KMS-11 (cell line): ENCODE data around the gene EPHA5.

ENCODE experiments used
- H2AFZ ChIP-seq: fragments of 200-600 bp; sonication (generic); 2 replicates; pipeline ENCODE4 v1.6.1; 2016; ENCODE audit warnings: antibody characterized with exemption, mixed run types, low read depth
- H3K27ac ChIP-seq: fragments of 200-600 bp; sonication (generic); 2 replicates; pipeline ENCODE4 v1.6.1; 2016; ENCODE audit warnings: mild to moderate bottlenecking, mixed run types
- H3K27me3 ChIP-seq: fragments of 200-600 bp; sonication (generic); 2 replicates; pipeline ENCODE4 v1.6.1; 2017; ENCODE audit warnings: mild to moderate bottlenecking, low read depth, mixed run types, moderate library complexity; ENCODE audit not compliant: insufficient read depth
- H3K36me3 ChIP-seq: fragments of 200-600 bp; sonication (generic); 2 replicates; pipeline ENCODE4 v1.6.1; 2017; ENCODE audit warnings: mild to moderate bottlenecking, mixed run types; ENCODE audit not compliant: insufficient read depth
- H3K4me1 ChIP-seq: fragments of 200-600 bp; sonication (generic); 2 replicates; pipeline ENCODE4 v1.6.1; 2016; ENCODE audit warnings: mild to moderate bottlenecking, low read depth, mixed run types; ENCODE audit not compliant: poor library complexity, severe bottlenecking
- H3K4me2 ChIP-seq: fragments of 200-600 bp; sonication (generic); 2 replicates; pipeline ENCODE4 v1.7.0; 2016; ENCODE audit warnings: mild to moderate bottlenecking, mixed run types
- H3K4me3 ChIP-seq: fragments of 200-600 bp; sonication (generic); IDR thresholded peaks from 2 replicates; pipeline ENCODE4 v1.6.1; 2017; ENCODE audit warnings: low read depth, low read length, mixed read lengths; ENCODE audit not compliant: insufficient read depth
- H3K79me2 ChIP-seq: fragments of 200-600 bp; sonication (generic); 2 replicates; pipeline ENCODE4 v1.6.1; 2016; ENCODE audit warnings: low read depth, mixed run types; ENCODE audit not compliant: insufficient read depth
- H3K9ac ChIP-seq: fragments of 200-600 bp; sonication (generic); 2 replicates; pipeline ENCODE4 v1.6.1; 2016; ENCODE audit warnings: mild to moderate bottlenecking, mixed run types
- H4K20me1 ChIP-seq: fragments of 200-600 bp; sonication (generic); 2 replicates; pipeline ENCODE4 v1.6.1; 2016; ENCODE audit warnings: mild to moderate bottlenecking, mixed run types; ENCODE audit not compliant: insufficient read depth
- CTCF ChIP-seq: fragments of 200-600 bp; sonication (generic); conservative IDR thresholded peaks from 2 replicates; pipeline ENCODE4 v1.6.1; 2017; ENCODE audit warnings: low read depth, mild to moderate bottlenecking, antibody characterized with exemption, low read length, moderate library complexity, mixed read lengths

EPHA5 gene

GRCh38 chr4:65502131-65502701, 168.1 kb downstream of the EPHA5 start:
- H3K79me2 ChIP-seq, result no peaks in the 10 kb centered on the region
- no peak overlapping the region for H2AFZ ChIP-seq
- H4K20me1 ChIP-seq, result no peaks in the 10 kb centered on the region
- no peak overlapping the region for H3K4me3 ChIP-seq
- H3K4me1 ChIP-seq, result no peaks in the 10 kb centered on the region
- no peaks in the 10 kb centered on the region for H3K27me3 ChIP-seq
- H3K9ac ChIP-seq, result no peak overlapping the region
- no peak for TF ChIP-seq CTCF
- no peaks in the 10 kb centered on the region for H3K36me3 ChIP-seq
- no peak overlapping the region for H3K27ac ChIP-seq
- no peak overlapping the region for H3K4me2 ChIP-seq

- H3K27me3 ChIP-seq, result no peaks in the 10 kb centered on the region
- H4K20me1 ChIP-seq, result no peaks in the 10 kb centered on the region
- H3K4me3 ChIP-seq, result no peak overlapping the region
- H3K36me3 ChIP-seq, result no peaks in the 10 kb centered on the region
- H3K4me2 ChIP-seq, result no peak overlapping the region
- H2AFZ ChIP-seq, result no peak overlapping the region
- H3K79me2 ChIP-seq, result no peaks in the 10 kb centered on the region
- no peaks in the 10 kb centered on the region for H3K4me1 ChIP-seq
- no peak for TF ChIP-seq CTCF
- no peak overlapping the region for H3K27ac ChIP-seq
- no peak overlapping the region for H3K9ac ChIP-seq
Observed at GRCh38 chr4:65498606-65499005, 171.7 kb downstream of the EPHA5 start.

GRCh38 chr4:65495439-65495838, 174.8 kb downstream of the EPHA5 start:
- Histone ChIP-seq H3K36me3 (no peaks in the 10 kb centered on the region), H4K20me1 (no peaks in the 10 kb centered on the region), H3K4me3 (no peak overlapping the region), H3K27me3 (no peaks in the 10 kb centered on the region), H3K9ac (no peak overlapping the region), H2AFZ (no peak overlapping the region), H3K4me2 (no peak overlapping the region), H3K79me2 (no peaks in the 10 kb centered on the region), H3K27ac (no peak overlapping the region), H3K4me1 (no peaks in the 10 kb centered on the region)
- TF ChIP-seq CTCF, result no peak

- no peak for TF ChIP-seq CTCF
- no peaks in the 10 kb centered on the region for H4K20me1 ChIP-seq
- no peak overlapping the region for H2AFZ ChIP-seq
- H3K4me2 ChIP-seq, result no peak overlapping the region
- H3K4me1 ChIP-seq, result no peaks in the 10 kb centered on the region
- H3K27me3 ChIP-seq, result no peaks in the 10 kb centered on the region
- no peaks in the 10 kb centered on the region for H3K79me2 ChIP-seq
- H3K36me3 ChIP-seq, result no peaks in the 10 kb centered on the region
- H3K27ac ChIP-seq, result no peak overlapping the region
- no peak overlapping the region for H3K4me3 ChIP-seq
- H3K9ac ChIP-seq, result no peak overlapping the region
Observed at GRCh38 chr4:65482410-65482809, 187.9 kb downstream of the EPHA5 start.

- no peak overlapping the region for H3K4me3 ChIP-seq
- TF ChIP-seq CTCF, result no peak
- no peak overlapping the region for H3K27ac ChIP-seq
- H3K27me3 ChIP-seq, result no peaks in the 10 kb centered on the region
- no peaks in the 10 kb centered on the region for H3K79me2 ChIP-seq
- no peaks in the 10 kb centered on the region for H4K20me1 ChIP-seq
- no peak overlapping the region for H3K9ac ChIP-seq
- H2AFZ ChIP-seq, result no peak overlapping the region
- no peak overlapping the region for H3K4me2 ChIP-seq
- no peaks in the 10 kb centered on the region for H3K36me3 ChIP-seq
- H3K4me1 ChIP-seq, result no peaks in the 10 kb centered on the region
Observed at GRCh38 chr4:65472531-65472930, 197.8 kb downstream of the EPHA5 start.
